GM21717 (cell line): ENCODE data around the gene TPP2.

Experiments
- ATAC-seq: cut with Tn5 transposase; IDR thresholded peaks from one replicate; pipeline ENCODE4 v1.9.1; 2021; ENCODE audit warnings: mild to moderate bottlenecking, moderate library complexity; ENCODE audit not compliant: unreplicated experiment

TPP2 gene

DNA sequence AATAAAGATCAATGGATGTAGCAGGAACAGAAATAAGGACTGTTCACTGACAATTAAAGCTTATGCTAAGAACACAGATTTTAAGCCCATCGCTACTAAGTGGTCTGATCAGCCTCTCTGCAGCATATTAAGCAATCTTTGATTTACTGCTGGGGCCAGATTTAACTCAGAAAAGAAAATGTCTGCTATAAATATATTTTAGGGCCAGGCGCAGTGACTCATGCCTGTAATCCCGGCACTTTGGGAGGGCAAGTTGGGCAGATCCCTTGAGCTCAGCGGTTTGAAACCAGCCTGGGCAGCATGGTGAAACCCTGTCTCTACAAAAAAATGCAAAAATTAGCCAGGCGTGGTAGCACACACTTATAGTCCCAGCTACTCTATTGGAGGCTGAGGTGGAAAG lies 55.1 kb downstream of the TPP2 start:
- ATAC-seq = no peak

DNA sequence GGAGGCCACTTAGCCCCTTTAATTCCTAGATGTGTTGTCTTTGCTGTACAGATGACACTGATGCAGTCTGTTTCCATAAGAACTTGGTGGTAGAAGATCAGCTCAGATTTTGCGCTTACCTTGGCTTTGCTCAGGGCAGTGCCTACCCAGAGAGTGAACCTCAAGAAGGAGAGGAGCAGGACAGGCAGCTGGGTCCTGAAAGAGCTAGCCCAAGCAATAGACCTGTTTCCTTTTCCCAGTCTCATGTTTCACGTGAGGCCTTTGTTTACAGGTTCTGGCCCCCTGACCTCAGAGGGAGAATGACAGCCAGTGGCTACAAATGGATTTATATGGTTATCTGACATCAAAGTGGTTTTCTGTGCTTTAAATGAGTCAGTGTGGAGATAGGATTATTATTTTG lies 58.0 kb downstream of the TPP2 start:
- ATAC-seq = no peak

DNA sequence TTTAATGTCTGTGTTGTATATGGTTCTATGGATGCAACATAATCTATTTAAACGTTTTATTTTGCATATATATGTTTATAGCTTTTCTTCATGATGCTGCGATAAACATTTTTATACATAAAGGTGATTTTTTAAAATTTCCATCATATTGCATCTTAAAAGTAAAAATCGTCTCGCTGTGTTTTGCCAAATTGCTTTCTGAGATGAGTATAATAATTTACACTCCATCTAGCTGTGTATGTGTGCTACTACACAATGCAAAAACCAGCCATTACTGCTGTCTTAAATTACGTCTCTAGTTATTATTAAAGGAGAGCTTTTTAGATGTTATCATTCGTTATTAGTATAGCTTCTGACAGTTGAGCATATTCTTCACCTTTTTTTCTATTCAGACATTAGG lies 60.8 kb downstream of the TPP2 start:
- no peak for ATAC-seq

DNA sequence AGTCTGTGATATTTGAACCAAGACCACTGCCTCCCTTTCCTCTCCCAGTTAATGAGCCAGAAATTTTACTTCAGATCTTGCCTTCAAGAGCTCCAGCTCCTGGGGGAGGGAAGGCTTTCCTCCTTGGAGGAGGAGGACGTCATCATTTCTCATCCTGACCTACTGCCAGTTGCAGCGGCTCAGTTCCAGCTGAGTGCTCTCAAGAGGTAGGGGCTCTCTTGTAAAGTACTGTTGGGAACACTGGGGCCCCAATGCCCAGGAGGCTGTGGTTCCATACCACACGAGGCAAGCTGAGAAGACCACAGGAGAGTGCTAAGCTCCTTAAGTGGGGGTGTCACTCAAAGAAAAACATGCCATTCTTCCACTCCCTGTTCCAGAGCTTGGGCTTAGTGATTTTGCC lies 61.9 kb downstream of the TPP2 start:
- ATAC-seq = no peak

DNA sequence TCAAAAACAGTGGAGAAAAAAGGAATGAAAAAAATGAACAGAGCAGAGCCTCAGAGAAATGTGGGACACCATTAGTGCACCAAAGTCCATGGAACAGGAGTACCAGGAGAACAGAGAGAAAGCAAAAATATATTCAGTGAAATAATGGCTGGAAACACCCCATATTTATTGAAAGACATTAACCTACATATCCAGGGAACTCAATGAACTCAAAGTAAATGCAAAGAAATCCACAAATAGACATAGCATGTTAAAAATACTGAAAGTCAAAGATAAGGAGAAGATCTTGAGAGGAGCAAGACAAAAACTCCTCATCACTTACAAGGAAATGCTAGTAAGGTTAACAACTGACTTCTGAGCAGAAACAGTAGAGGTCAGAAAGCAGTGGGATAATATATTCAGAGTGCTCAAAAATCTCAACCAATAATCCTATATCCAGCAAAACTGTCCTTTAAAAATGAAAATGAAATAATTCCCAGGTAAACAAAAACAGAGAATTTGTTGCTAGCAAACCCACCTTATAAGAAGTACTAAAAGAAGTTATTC lies 62.5 kb downstream of the TPP2 start:
- no peak for ATAC-seq

DNA sequence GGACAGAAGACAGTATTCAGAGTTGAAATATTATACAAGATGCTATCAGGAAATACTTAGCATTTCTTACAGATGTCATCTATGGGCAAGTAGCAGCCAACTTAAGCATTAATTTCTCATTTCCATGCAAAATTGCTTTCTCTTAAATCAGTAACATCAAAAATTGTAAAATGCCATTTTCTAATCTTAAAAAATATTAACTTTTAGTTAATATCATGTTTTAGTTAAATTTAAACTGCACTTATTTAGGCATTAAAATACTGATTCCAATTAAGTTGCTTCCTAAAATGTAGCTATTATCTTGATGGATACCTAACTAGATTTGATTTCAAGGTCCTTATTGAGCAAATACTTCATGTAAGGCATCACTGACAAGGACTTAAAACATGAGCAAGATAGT lies 70.2 kb downstream of the TPP2 start:
- no peak for ATAC-seq

DNA sequence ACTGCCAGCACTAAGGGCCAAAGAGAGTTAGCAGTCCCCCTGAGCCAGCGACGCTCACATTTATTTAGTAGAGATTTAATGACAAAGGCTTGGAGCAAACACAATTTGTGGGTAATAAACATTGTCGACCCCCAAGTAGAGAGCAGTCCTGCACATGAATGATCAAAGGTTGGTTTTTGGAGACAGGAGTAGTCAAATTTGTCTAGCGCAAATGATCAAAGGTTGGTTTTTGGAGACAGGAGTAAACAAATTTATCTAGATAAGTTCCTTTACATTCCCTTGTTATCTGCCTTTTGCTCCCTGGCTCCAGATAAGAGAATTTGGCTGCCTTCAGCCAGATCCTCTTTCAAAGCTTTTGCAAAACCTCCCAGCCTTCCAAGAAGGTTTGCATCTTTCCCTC lies 71.1 kb downstream of the TPP2 start:
- ATAC-seq = no peak

DNA sequence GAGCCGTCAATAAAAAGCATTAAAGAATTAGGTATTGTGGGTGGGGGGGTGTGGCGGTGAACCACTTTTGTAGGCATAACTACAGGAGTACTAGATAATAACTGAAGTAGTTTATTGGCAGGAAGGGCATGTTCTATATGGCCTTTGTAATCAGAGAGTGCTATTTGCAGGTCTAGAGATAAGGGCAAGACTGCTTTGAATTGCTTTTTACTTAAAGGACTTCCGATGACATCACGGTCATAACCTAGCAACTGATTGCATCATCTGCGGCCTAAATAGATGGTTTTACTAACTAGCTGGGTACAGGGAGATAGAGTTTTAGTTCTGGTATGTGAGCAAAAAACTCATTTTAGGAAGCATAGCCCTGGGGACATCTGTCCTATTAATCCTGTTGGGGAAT lies 73.3 kb downstream of the TPP2 start:
- ATAC-seq = no peak

DNA sequence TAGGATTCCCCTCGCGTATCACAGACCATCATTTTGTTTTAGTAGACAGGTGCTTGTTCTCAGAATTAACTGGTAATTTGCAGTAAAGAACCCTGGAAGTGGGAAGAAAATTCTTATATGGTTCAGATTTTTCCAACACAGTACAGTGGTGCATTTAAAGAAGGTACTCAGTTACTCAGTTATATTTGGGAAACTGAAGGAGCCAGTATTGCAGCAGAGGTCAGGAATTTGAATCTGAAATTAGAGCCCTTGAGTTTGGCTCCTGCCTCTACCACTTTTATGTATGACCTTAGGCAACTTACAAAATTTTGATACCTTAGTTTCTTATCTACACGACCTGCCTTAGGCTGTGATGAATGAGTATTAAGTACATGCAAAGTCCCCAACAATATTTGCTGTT lies 78.3 kb downstream of the TPP2 start:
- no peak for ATAC-seq

DNA sequence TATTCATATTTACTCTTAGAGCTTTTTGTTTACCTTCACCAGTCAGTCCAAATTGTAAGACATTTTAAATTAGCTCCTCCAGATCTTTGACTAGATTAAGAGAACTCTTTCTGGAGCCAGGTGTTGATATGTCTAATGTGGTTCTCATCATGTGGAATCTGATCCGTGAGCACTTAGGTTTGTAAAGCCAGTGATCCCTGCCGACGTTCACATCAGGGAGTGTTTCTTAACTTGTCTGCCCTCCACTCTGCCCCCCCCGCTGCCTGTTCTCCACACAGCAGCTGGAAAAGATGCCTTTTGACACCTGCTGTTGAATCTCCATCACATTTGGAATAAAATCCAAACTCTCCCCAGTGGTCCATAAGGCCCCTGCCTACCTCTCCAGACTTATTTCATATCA lies 80.3 kb downstream of the TPP2 start:
- no peak for ATAC-seq

DNA sequence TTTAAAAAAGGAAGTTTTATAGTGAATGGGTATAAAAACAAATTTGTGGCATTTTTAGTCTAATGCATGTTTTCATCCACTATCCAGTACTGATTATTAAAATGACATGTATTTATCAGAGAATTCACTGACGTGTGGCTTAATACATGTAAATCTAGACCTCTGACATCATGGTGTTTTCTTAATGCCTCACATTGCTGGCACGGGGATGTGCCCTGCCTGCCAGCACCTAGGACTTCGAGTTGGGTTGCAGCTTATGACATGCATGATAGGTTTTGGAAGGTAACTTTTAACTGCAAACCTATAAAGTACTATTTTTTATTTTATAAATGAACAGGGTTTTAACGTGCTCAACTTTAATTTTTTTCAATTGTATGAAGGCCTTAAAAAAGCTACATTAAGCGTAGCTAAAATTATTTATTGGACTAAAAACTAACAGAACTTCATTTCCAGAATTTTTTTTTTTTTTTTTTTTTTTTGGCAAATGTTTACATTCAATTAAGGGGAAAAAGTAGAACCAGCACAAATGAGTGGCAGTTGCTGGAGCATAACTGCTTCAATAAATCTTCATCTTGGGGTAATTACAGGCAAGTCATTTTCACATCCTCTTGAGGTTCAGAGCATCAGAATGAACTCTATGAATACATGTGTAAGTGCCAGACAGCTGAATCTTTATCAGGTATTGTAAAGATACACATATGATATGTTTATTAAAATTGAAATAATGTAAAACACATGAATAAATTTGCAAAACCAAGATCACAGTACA lies 81.7 kb downstream of the TPP2 start:
- no peak for ATAC-seq

DNA sequence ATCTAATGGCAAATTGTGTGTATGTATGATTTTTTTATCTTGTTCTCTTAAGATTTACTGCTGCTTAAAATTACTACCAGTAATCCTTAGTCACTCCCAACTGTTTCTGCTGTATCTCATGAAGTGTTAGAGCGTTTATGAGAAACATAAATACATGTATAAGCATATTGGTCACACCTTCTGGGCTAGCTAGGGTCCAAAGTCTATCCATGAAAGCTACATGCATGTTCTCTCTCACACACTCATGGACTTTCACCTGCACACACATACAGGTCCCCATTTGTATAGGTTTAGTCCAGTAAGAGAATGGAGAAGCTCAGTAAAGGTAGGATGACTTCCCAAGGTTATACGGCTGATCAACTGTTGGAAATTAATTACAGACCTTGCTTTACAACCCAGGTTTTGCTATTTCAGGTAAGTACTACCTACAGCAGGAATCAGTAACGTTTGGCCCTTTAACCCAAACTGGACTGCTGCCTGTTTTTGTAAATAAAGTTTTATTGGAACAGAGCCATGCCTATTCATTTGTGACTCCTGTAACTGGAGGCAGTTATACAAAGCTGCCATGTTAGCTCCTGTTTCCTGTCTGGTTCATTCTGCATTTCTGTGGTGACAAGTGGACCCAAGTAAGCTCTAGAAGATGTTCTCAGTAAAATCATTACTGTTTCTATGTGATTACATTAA lies 82.8 kb downstream of the TPP2 start:
- ATAC-seq = no peak

DNA sequence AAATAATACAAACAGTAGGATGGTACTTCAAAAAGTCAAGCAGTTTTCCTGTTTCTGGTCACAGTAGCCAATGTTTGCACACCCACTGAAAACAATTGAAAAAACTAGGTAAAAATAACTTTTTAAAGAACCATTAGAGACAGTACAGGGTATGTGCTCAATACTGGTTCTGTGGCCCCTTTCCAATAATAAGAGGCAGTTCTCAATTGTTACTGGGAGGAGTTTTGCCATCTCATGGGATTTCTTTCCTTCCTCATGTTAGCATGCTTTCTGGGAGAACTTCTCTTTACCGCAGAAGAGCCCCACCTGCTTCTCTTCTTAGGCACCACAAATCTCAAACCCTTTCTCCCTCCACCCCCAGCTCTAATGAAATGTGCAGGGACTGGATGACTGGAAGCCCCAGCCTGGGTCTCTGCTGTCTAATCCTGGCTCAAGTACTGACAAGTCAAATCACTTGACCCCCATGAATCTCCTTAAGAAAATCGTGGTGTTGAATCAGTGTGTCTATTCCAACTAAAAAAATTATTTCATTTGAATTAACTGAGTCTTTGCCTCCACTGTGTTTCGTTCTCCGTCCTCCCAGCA lies 83.4 kb downstream of the TPP2 start:
- ATAC-seq = no peak

DNA sequence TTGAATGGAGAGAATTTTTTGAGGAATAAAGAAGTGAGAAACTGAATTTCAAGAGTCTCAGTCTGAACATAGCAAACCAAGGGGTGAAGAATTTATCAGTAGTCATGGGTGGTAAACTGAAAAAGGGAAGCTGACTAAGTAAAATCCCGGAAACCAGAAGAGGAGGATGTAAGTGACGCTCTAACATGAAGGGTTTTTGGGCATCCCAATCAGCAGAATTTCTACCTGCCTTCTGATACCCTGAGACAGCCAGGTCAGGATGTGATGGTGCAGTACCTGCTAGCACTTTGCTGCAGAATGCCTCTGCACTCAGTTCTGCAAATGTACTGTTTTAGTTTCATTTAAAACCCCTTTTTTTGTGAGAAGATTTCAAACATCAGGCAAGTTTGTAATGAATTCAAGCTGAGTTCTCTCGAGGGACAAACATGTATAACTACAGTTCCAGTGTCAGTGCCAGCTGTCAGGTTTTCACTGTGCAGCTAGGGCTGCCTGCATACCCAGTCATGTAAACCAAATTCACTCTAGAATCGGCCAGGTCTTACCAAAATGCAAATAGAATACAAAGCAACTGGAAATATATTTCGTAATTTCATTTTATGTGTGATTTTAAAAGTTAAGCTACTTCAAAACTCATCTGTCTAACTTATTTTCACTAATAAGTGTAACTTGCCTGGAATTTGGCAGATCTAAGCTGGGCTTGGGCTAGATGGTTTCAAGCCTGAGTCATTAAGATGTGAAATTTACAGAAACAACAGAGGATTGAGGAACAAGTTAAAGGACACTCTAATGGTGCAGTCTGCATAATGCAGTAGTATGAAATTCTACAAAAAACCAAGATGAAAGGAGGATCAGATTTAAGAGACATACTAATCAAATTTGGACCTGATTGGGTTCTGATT lies 84.3 kb downstream of the TPP2 start:
- ATAC-seq = no peak

DNA sequence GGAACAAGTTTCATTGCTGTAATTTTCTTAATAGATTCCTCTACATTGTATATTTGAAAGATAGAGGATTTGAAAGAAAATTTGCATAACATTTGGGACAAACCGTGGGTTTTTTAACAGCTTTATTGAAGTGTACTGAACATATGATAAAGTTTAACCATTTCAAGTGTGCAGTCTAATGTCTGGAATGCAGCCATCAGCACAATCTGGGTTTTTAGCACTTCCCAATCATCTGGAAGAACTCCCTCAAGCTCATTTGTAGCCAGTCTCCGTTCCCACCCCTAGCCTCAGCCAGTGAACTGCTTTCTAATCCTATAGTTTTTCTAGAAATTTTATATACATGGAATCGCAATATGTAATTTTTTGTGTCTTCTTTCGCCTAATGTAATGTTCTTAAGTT lies 85.4 kb downstream of the TPP2 start:
- no peak for ATAC-seq

DNA sequence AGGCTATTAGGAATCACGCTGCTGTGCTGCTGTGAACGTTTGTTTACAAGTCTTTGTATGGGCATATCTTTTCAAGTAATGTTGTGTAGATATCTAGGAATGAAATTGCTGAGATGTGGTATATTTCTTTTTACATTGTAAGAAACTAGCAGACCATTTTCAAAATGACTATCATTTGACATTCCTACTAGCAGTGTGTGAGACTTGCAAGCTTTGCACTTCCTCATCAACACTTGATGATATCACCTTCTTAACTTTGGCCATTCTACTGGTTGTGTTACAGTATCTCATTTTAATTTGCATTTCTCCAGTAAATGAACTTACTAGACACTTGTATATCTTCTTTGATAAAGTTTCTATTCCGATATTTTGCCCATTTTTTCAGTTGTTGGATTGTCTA lies 85.9 kb downstream of the TPP2 start:
- ATAC-seq = no peak

DNA sequence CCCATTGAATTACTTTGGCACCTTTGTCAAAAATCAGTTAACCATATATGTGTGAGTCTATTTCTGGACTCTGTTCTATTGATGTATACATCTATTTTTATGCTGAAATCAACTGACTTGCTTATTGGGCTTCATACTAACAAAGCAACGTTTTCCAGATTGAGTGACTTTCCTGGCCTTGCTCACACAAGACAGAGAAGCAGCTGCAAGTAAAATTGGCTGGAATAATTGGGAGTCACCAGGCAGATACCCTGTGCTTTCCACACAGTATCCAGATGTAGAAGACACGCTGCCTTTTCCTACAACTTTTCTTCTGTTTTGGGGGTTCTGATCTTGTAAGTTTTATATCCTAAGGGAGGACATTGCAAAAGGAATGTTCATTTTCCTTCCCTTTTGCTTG lies 86.9 kb downstream of the TPP2 start:
- ATAC-seq = no peak

DNA sequence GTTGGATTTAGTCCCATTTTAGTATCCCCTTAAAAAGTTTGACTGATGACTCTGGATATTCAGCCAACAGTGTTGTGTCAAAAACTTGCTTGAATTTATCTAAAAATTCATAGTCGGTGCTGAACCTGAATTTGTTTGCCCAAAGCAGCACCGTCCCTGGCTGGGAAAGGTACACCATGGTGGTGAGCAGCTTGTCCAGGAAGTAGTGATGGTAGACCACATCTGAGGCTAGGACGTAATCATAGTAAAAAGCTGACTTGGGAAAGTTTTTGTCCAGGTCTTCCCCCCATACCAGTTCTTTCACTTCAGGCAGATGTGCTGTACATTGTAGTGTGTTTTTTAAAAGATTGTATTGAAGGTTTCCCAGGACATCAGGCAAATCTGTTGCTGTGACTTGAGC lies 89.2 kb downstream of the TPP2 start:
- ATAC-seq = no peak

DNA sequence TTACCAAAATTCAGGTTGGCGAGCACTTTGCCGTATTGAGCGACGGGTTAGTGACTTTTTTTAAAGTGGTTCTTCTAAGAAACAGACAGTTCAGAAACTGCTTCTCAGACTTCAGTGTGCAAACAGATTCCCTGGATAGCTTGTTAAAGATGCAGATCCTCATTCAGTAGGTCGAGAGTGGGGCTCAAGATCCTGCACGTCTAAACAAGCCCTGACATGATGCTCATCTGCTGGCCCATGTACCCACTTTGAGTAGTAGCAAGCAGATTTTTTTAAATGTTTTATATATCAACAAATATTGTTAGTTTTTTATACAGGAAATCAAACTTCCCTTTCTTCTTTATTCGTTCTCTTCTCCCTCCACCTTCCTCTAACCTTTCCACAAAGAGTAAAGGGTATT lies 90.7 kb downstream of the TPP2 start:
- no peak for ATAC-seq

DNA sequence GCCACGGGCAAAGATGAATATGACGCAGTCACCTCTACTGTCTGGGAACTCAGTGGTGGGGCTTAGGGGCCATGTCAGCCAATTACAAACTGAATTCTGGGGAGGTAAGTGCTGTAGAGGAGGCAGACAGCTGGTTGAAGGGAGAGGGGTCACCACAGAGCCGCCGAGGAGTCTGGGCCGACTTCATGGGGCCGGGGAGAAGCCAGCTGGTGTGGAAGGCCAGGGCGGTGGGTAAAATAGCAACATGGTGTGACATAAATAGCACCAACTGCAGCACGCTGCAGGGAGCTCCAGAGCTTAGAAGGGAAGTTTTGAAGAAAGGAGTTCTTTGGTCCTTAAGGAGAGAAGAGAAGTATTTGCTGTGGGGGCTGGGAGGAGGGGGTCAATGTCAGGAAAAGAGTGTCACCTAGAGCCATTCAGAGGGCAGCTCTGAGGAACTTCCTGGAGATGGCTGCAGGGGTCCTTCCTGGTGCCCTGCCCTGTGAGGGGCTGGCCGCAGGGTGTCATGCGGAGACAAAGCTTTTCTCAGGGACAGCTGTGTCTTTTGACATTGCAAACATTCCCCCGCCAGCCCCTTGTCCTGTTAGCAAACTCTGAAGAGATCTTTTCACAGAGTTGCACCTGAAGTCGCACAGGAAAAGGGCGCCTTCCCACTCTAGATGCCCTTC lies 91.7 kb downstream of the TPP2 start:
- no peak for ATAC-seq

DNA sequence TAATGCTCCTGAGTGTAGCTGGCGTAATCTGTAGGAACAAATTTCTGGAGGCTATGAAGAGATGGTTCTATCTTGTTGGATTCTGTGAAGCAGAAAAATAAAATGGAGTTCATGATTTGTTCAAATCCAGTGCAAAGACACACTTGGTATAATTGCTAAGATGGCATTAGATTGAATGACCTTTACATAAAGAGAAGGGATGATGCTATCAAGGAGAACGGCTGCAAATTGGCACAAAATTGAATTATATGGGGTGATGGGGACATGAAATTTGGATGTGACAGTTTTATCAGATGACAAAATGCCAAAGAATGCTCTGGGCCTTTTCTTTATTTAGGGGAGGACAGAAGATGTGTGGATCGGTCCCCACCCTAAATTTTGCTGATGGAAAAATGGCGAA lies 94.1 kb downstream of the TPP2 start:
- ATAC-seq = no peak
